Nephron (organoid): Measurements from ENCODE around the gene MED27.

Source experiments
- H3K27ac Mint-ChIP-seq, 3 experiments: 2 replicates each; pipeline ENCODE4 v1.8.0; 2020; ENCODE audit warnings: mixed read lengths in 3 of 3, mild to moderate bottlenecking in 2 of 3, moderate library complexity in 1 of 3
- H3K27me3 Mint-ChIP-seq: 2 replicates; pipeline ENCODE4 v1.8.0; 2021; ENCODE audit warnings: low read depth, mild to moderate bottlenecking, moderate library complexity, mixed read lengths
- H3K36me3 Mint-ChIP-seq: 2 replicates; pipeline ENCODE4 v1.8.0; 2020; ENCODE audit warnings: low read depth, mixed read lengths
- H3K4me1 Mint-ChIP-seq: 2 replicates; pipeline ENCODE4 v1.8.0; 2020; ENCODE audit warnings: mixed read lengths
- H3K4me3 Mint-ChIP-seq, 3 experiments: 2 replicates each; pipeline ENCODE4 v1.8.0; 2020; ENCODE audit warnings: mild to moderate bottlenecking in 3 of 3, mixed read lengths in 3 of 3, moderate library complexity in 2 of 3
- H3K9me3 Mint-ChIP-seq: 2 replicates; pipeline ENCODE4 v1.8.0; 2020; ENCODE audit warnings: mixed read lengths
- CTCF ChIP-seq, 3 experiments: fragments of 200-600 bp; sonication (generic); IDR thresholded peaks; one replicate each; pipeline ENCODE4 v1.5.0; 2021; ENCODE audit warnings: antibody characterized with exemption in 3 of 3; ENCODE audit not compliant: unreplicated experiment in 3 of 3

Gene MED27

GRCh38 chr9:131951155-131951554 lies 128.5 kb downstream of the MED27 start:
- Mint-ChIP-seq H3K4me3 (no peak overlapping the region), H3K36me3 (peaks cover 17% of the 10 kb centered on the region), H3K27me3 (no peaks in the 10 kb centered on the region), H3K27ac (no peak overlapping the region), H3K9me3 (no peaks in the 10 kb centered on the region), H3K4me1 (no peaks in the 10 kb centered on the region)
- TF ChIP-seq CTCF (IDR thresholded peaks at IDR 0.05; ENCODE audit: unreplicated experiment in 3 of 3) = no peak

DNA sequence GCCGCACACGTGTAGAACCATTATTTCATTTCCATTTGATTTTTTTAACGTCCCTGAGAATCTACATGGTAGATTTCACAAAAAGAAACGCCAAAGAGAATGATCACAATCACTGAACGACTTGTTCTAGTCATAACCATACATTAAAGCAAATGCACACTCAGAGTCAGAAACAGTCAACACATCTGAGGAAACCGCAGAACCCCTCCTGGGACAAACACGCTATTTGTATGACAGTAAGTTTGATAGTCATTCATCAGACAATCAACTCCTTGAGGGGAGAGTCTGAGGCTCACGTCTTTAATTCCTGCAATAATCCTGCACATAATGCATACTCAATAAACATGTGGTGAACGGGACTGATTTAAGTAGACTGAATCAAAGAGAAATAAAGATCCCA lies 129.2 kb downstream of the MED27 start:
- H3K4me3 Mint-ChIP-seq = no peak overlapping the region
- TF ChIP-seq CTCF (IDR thresholded peaks at IDR 0.05; ENCODE audit: unreplicated experiment in 3 of 3) = no peak
- H3K36me3 Mint-ChIP-seq = peaks cover 15% of the 10 kb centered on the region
- H3K27ac Mint-ChIP-seq = no peak overlapping the region
- H3K4me1 Mint-ChIP-seq = no peaks in the 10 kb centered on the region
- H3K27me3 Mint-ChIP-seq = no peaks in the 10 kb centered on the region
- no peaks in the 10 kb centered on the region for H3K9me3 Mint-ChIP-seq

DNA sequence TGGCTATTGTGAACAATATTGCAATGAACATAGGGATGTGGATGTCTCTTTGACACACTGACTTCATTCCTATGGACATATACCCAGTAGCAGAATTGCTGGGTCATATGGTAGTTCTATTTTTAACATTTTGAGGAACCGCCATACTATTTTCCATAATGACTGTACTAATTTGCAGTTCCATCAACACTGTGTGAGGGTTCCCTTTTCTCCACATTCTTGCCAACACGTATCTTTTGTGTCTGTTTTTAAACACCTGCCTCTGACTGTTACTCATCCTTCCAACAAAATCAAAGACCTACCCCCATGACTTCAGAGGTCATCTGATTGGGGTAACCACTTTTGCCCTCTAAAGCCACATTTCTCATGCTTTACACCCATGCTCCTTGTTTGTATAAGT lies 133.5 kb downstream of the MED27 start:
- H3K4me1 Mint-ChIP-seq = no peaks in the 10 kb centered on the region
- H3K27ac Mint-ChIP-seq = no peak overlapping the region
- TF ChIP-seq CTCF (IDR thresholded peaks at IDR 0.05; ENCODE audit: unreplicated experiment in 3 of 3) = no peak
- H3K36me3 Mint-ChIP-seq = peaks cover 12% of the 10 kb centered on the region
- no peaks in the 10 kb centered on the region for H3K27me3 Mint-ChIP-seq
- H3K4me3 Mint-ChIP-seq = no peak overlapping the region
- H3K9me3 Mint-ChIP-seq = no peaks in the 10 kb centered on the region

GRCh38 chr9:131943351-131943841 lies 136.3 kb downstream of the MED27 start:
- peaks cover 10% of the 10 kb centered on the region for H3K36me3 Mint-ChIP-seq
- no peaks in the 10 kb centered on the region for H3K4me1 Mint-ChIP-seq
- no peak overlapping the region for H3K27ac Mint-ChIP-seq
- no peaks in the 10 kb centered on the region for H3K9me3 Mint-ChIP-seq
- H3K27me3 Mint-ChIP-seq = no peaks in the 10 kb centered on the region
- no peak for TF ChIP-seq CTCF (IDR thresholded peaks at IDR 0.05; ENCODE audit: unreplicated experiment in 3 of 3)
- H3K4me3 Mint-ChIP-seq = no peak overlapping the region

GRCh38 chr9:131942146-131942720 lies 137.4 kb downstream of the MED27 start:
- H3K27me3 Mint-ChIP-seq = no peaks in the 10 kb centered on the region
- H3K4me1 Mint-ChIP-seq = no peaks in the 10 kb centered on the region
- H3K36me3 Mint-ChIP-seq = peaks cover 21% of the 10 kb centered on the region
- no peak overlapping the region for H3K27ac Mint-ChIP-seq
- no peaks in the 10 kb centered on the region for H3K9me3 Mint-ChIP-seq
- H3K4me3 Mint-ChIP-seq = no peak overlapping the region
- TF ChIP-seq CTCF (IDR thresholded peaks at IDR 0.05; ENCODE audit: unreplicated experiment in 3 of 3) = no peak

- Mint-ChIP-seq H3K4me1 (no peaks in the 10 kb centered on the region), H3K4me3 (no peak overlapping the region), H3K27me3 (no peaks in the 10 kb centered on the region), H3K36me3 (peaks cover 55% of the 10 kb centered on the region), H3K27ac (no peak overlapping the region), H3K9me3 (peaks cover 17% of the 10 kb centered on the region)
- no peak for TF ChIP-seq CTCF (IDR thresholded peaks at IDR 0.05; ENCODE audit: unreplicated experiment in 3 of 3)
Measured at GRCh38 chr9:131937451-131937850, 142.2 kb downstream of the MED27 start.
